Keratinocyte (primary cell): ENCODE measurements around the gene BACH1. TPM values are rescaled to one million over a fixed set of nuclear protein-coding genes. Genes with fewer than 3 reads are reported as not detected.

Experiments used
- DNase-seq: peaks from one replicate; pipeline ENCODE4 v3.0.0-alpha.2; 2011; ENCODE audit warnings: low read depth, missing footprints, low spot score
- FAIRE-seq: peaks from 2 replicates; lab custom pipeline; 2011; peaks lifted over from hg19 to GRCh38; lab: Jason Lieb, UNC
- H2AFZ ChIP-seq: 2 replicates; pipeline ENCODE4 v1.6.0; 2012; ENCODE audit warnings: low read length, control low read depth, inconsistent platforms; ENCODE audit not compliant: control insufficient read depth
- H3K27ac ChIP-seq: 2 replicates; pipeline ENCODE4 v1.5.1; 2011; ENCODE audit warnings: low read length; ENCODE audit not compliant: control insufficient read depth, insufficient read depth
- H3K27me3 ChIP-seq: 3 replicates; pipeline ENCODE4 v1.6.0; 2011; ENCODE audit warnings: low read length; ENCODE audit not compliant: control insufficient read depth, insufficient read depth; ENCODE audit errors: extremely low read depth
- H3K36me3 ChIP-seq, 2 experiments: 2 replicates in 1 of 2; 3 replicates in 1 of 2; pipeline ENCODE4 v1.5.1; 2011; ENCODE audit warnings: low read length in 2 of 2, mild to moderate bottlenecking in 1 of 2; ENCODE audit not compliant: control insufficient read depth in 2 of 2, insufficient read depth in 2 of 2; ENCODE audit errors: extremely low read depth in 1 of 2
- H3K4me1 ChIP-seq: 3 replicates; pipeline ENCODE4 v1.5.1; 2011; ENCODE audit warnings: low read length; ENCODE audit not compliant: control insufficient read depth, insufficient read depth; ENCODE audit errors: extremely low read depth
- H3K4me2 ChIP-seq: 3 replicates; pipeline ENCODE4 v1.6.0; 2011; ENCODE audit warnings: low read depth, low read length; ENCODE audit not compliant: control insufficient read depth, insufficient read depth; ENCODE audit errors: extremely low read depth
- H3K4me3 ChIP-seq, 3 experiments: fragments of 200-600 bp in 1 of 3; sonication (generic) in 1 of 3; 2 replicates in 2 of 3; 3 replicates in 1 of 3; pipeline ENCODE4 v1.5.1; 2011 to 2016; ENCODE audit warnings: low read length in 3 of 3, mild to moderate bottlenecking in 3 of 3, control low read depth in 2 of 3, inconsistent platforms in 1 of 3, low read depth in 1 of 3, mixed read lengths in 1 of 3, mixed run types in 1 of 3, moderate library complexity in 1 of 3; ENCODE audit not compliant: control insufficient read depth in 2 of 3, insufficient read depth in 2 of 3; ENCODE audit errors: extremely low read depth in 1 of 3
- H3K79me2 ChIP-seq: 2 replicates; pipeline ENCODE4 v1.6.0; 2012; ENCODE audit warnings: low read length; ENCODE audit not compliant: control insufficient read depth, insufficient read depth
- H3K9ac ChIP-seq: 3 replicates; pipeline ENCODE4 v1.6.0; 2011; ENCODE audit warnings: low read length; ENCODE audit not compliant: control insufficient read depth, insufficient read depth; ENCODE audit errors: extremely low read depth
- H3K9me1 ChIP-seq: 3 replicates; pipeline ENCODE4 v1.6.0; 2011; ENCODE audit warnings: low read length; ENCODE audit not compliant: control insufficient read depth, insufficient read depth; ENCODE audit errors: extremely low read depth
- H3K9me3 ChIP-seq: 2 replicates; pipeline ENCODE4 v1.5.1; 2012; ENCODE audit warnings: low read depth, low read length; ENCODE audit not compliant: control insufficient read depth
- H4K20me1 ChIP-seq: 3 replicates; pipeline ENCODE4 v1.6.0; 2011; ENCODE audit warnings: low read length; ENCODE audit not compliant: control insufficient read depth, insufficient read depth; ENCODE audit errors: extremely low read depth
- EZH2 ChIP-seq: IDR thresholded peaks from one replicate; pipeline ENCODE4 v1.6.1; 2012; ENCODE audit warnings: inconsistent platforms, mild to moderate bottlenecking, low read length, moderate library complexity
- dilution Hi-C: fragments of 300-500 bp; cut with MboI; formaldehyde crosslinking; loops from one replicate; pipeline ENCODE4 v1.7.0; 2020; ENCODE audit warnings: low sequenced_read_pairs; ENCODE audit not compliant: extremely low pct_ligation_motif_present
- polyA plus RNA-seq, 5 experiments: library from polyadenylated mRNA; depleted of rRNA in 3 of 5; stranded (reverse) in 3 of 5; stranded (forward) in 1 of 5; unstranded in 1 of 5; fragments of >200 nt; gene quantifications; 1 replicate in 1 of 5; 2 replicates in 3 of 5; 3 replicates in 1 of 5; pipeline versions ENCODE4 v1.2.1 to v1.2.3, GENCODE V29; 2011 to 2012; ENCODE audit warnings: missing spikeins in 2 of 5, low read depth in 1 of 5, low replicate concordance in 1 of 5
- TF ChIP-seq, protein P1 (sequence below), 3 experiments: IDR thresholded peaks in 1 of 3; conservative IDR thresholded peaks in 1 of 3; optimal IDR thresholded peaks in 1 of 3; 2 replicates in 2 of 3; 3 replicates in 1 of 3; pipeline versions ENCODE3 to v1.5.1; 2011; ENCODE audit warnings: low read length in 3 of 3, mild to moderate bottlenecking in 3 of 3, moderate library complexity in 2 of 3, control low read depth in 1 of 3, inconsistent platforms in 1 of 3; ENCODE audit not compliant: insufficient read depth in 2 of 3; ENCODE audit errors: extremely low read depth in 1 of 3

The BACH1 gene
- polyA plus RNA-seq, 1 donor (not counting 4 experiments of a cell fraction or from before 2014, with no cell fraction given): 33.1 TPM

DNA sequence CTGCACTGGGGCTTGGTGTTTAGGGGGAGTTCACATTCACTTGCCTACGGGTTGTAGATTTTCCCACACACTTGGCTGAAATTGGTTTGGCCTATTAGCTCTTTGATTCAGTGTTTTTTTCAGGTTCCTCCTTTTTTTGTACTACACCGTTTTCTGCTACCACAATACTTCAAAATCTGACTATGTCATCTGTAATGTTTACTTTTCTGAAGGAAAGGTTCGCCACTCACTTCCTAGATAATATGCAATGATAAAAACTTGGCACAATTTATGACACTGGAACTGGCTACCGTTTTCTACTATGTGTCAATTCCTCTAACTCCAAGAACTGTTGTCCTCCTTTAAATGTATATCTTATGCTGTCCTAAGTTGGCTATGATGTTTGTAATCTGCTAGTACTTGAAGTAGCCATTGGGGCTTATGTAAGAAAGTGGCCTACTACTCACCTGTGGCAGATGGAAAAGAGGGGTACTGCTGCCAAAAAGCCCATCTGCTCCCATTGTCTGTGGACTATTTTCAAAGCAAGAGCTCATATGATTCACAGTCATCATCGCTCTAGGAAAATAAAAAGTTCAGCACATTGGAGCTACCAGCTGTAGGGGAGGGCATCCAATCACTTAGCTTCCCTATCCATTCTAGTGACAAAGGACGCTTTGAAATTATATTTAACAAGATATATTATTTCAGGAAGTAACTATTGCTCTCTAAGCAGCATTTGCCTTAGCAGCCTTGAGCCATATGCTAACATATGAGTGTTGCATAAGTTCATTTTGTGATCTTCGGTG, 42.4 kb upstream of the BACH1 start:
- peaks cover 6% of the 10 kb centered on the region for H3K9me3 ChIP-seq
- FAIRE-seq (no peak), DNase-seq (no peak)
- dilution Hi-C loops: no loop called here
- H3K9me1 ChIP-seq: no peaks in the 10 kb centered on the region
- no peaks in the 10 kb centered on the region for H4K20me1 ChIP-seq
- TF ChIP-seq, protein P1, sequence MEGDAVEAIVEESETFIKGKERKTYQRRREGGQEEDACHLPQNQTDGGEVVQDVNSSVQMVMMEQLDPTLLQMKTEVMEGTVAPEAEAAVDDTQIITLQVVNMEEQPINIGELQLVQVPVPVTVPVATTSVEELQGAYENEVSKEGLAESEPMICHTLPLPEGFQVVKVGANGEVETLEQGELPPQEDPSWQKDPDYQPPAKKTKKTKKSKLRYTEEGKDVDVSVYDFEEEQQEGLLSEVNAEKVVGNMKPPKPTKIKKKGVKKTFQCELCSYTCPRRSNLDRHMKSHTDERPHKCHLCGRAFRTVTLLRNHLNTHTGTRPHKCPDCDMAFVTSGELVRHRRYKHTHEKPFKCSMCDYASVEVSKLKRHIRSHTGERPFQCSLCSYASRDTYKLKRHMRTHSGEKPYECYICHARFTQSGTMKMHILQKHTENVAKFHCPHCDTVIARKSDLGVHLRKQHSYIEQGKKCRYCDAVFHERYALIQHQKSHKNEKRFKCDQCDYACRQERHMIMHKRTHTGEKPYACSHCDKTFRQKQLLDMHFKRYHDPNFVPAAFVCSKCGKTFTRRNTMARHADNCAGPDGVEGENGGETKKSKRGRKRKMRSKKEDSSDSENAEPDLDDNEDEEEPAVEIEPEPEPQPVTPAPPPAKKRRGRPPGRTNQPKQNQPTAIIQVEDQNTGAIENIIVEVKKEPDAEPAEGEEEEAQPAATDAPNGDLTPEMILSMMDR (optimal IDR thresholded peaks at IDR 0.05 in 1 of 3, IDR thresholded peaks at IDR 0.05 in 1 of 3, conservative IDR thresholded peaks at IDR 0.05 in 1 of 3; ENCODE audit: extremely low read depth in 1 of 3, insufficient read depth in 2 of 3, low read length in 3 of 3): no peak
- TF ChIP-seq EZH2: no peak
- H3K36me3 ChIP-seq: no peaks in the 10 kb centered on the region
- no peak overlapping the region for H3K9ac ChIP-seq
- H3K27me3 ChIP-seq: no peaks in the 10 kb centered on the region
- no peaks in the 10 kb centered on the region for H3K79me2 ChIP-seq
- peak overlapping the region; percentile 56 for H2AFZ ChIP-seq
- no peak overlapping the region for H3K4me3 ChIP-seq
- no peak overlapping the region for H3K4me2 ChIP-seq
- peak overlapping the region; percentile 10 for H3K27ac ChIP-seq
- peaks cover 41% of the 10 kb centered on the region for H3K4me1 ChIP-seq

DNA sequence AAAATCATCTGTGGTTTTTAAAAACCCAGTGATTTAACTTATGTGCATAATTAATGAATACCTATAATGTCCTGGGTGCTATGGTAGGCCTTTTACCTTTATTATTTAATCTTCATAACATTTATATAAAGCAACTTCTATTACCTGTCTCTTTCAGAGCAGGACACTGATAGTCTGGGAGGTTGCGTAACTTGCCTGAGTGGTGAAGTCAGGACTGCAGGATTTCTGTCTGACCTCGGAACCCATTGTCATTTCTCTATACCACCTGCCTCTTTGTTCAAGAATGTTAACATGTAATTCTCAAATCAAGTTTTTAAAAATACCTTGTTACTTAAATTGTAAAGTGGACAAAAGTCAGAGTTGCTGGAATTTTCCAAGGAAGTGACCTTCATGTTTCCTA, 41.0 kb upstream of the BACH1 start:
- H3K27me3 ChIP-seq: no peaks in the 10 kb centered on the region
- DNase-seq (no peak), FAIRE-seq (peak; percentile 41)
- H3K4me2 ChIP-seq: no peak overlapping the region
- H3K36me3 ChIP-seq: no peaks in the 10 kb centered on the region
- H3K27ac ChIP-seq: peak overlapping the region; percentile 95
- H3K4me1 ChIP-seq: peaks cover 54% of the 10 kb centered on the region
- dilution Hi-C loops: no loop called here
- H3K4me3 ChIP-seq: no peak overlapping the region
- H3K9me1 ChIP-seq: no peaks in the 10 kb centered on the region
- no peaks in the 10 kb centered on the region for H3K79me2 ChIP-seq
- no peak overlapping the region for H3K9ac ChIP-seq
- H4K20me1 ChIP-seq: no peaks in the 10 kb centered on the region
- no peak for TF ChIP-seq EZH2
- TF ChIP-seq, protein P1 (optimal IDR thresholded peaks at IDR 0.05 in 1 of 3, IDR thresholded peaks at IDR 0.05 in 1 of 3, conservative IDR thresholded peaks at IDR 0.05 in 1 of 3; ENCODE audit: extremely low read depth in 1 of 3, insufficient read depth in 2 of 3, low read length in 3 of 3): no peak
- H2AFZ ChIP-seq: no peak overlapping the region
- H3K9me3 ChIP-seq: peaks cover 6% of the 10 kb centered on the region
